T-helper 22 cell (primary cell): ENCODE data around the gene LRRC4.

Source experiments
- DNase-seq: peaks from one replicate; pipeline ENCODE4 v3.0.0-alpha.2; 2020; ENCODE audit warnings: low read depth

LRRC4 gene, protein sequence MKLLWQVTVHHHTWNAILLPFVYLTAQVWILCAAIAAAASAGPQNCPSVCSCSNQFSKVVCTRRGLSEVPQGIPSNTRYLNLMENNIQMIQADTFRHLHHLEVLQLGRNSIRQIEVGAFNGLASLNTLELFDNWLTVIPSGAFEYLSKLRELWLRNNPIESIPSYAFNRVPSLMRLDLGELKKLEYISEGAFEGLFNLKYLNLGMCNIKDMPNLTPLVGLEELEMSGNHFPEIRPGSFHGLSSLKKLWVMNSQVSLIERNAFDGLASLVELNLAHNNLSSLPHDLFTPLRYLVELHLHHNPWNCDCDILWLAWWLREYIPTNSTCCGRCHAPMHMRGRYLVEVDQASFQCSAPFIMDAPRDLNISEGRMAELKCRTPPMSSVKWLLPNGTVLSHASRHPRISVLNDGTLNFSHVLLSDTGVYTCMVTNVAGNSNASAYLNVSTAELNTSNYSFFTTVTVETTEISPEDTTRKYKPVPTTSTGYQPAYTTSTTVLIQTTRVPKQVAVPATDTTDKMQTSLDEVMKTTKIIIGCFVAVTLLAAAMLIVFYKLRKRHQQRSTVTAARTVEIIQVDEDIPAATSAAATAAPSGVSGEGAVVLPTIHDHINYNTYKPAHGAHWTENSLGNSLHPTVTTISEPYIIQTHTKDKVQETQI

DNA sequence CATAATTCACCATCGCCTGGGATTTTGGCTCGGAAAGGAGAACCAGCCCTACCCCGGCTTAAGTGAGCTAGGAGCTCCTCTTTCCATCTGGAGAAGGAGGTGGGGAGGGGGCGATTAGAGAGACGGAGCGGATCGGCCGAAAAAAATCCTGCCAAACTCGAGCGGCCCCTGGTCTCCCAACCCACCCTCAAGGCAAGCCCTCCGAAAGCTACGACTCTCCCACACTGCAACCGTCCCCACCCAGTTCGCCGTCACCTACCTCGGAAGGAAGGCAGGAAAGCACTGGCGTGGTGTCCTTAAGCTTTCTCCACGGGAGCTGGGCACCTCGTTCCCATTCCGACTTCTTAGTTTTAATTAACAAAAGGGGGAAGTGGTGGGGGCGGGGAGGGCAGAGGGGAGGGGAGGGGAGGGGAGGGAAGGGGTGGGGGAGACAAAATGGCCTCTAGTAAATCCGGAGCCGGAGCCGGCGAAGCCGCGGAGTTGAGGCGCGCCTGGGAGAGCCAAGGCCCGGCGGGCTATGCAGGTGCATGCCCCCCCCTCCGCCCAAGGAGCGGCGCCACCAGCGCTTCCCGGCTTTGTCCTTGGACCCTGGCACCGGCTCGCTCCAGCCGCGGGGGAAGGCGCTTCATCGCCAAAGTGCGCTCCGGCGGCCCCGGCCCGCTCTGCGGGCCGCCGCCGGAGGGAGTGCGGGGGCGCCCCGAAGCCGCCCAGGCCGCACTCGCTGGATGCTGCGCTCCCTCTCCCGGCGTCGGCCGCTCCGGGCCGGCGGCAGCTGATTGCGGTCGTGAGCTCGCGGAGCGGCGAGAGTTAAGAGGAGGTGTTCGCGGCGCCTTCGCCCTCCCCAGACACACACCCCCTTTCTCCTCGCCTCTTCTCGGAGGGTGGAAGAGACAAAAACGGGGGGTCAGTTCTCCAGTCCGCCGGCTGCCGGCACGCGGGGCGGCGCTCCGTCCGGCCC lies at the start of gene LRRC4:
Gene LRRC4 (minus strand): TSS at position 784 of the 958 bp plus-strand sequence. CDS start 797 bp downstream, outside the sequence.
- DNase-seq: no peak

DNA sequence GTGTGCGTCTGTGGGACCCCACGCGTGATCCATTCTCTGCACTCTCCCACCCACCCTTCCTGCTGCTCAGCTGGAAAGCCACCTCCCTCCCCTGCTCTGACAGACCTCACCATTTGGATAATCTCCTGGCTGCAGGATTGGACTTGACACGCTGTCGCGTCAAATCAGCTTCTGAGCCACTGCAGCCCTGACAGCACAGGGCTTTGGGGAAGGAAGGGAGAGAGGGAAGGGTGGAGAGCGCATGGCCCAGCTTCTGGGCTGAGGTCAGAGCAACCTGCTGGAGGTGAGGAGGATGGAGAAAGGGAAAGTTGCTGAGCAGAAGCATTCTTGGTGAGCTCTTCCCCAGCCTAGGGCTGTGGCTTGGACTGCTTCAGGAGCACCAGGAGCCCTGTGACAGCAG lies 48.9 kb upstream of the LRRC4 start:
- DNase-seq: no peak

DNA sequence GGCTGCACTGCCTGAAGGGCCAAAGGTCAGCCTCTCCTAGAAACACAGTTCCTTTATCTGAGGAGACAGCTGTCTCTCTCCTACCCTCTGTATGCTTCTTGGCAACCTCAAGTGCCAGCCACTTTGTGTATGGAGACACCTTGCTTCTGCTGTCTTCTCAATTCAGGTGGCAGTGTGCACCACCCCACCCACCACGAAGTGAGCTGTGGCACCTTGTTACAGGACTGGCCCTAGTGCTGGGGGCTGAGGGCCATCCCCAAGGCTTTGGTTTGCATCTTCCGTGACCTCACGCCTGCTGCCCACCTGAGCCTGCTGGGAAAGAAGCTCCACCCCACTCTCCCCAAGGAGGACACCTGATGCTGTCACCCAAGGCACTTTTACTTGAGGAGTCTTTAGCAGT lies 47.1 kb upstream of the LRRC4 start:
- no peak for DNase-seq

DNA sequence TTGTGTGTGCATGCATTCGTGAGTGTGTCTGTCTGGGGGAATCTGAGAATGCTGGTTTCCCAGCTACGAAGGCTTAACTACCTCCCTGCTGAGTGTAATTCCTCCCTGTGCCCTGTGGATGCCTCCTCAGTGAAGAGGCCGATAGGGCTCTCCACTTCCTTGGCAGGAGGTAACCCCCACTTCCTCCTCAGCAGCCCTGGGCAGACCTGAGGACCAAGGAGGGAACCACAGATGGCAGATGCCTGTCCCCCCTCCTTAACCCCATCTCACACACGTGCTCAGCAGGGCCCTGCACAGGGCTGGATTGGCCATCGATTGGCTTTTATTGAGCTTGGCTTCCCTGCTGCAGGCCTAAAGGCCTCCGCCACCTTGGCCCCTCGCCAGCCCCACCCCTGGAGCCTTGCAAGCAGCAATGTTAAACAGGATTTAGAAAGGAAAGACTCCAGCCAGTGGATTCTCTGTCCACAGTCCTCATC lies 45.6 kb upstream of the LRRC4 start:
- DNase-seq: no peak

DNA sequence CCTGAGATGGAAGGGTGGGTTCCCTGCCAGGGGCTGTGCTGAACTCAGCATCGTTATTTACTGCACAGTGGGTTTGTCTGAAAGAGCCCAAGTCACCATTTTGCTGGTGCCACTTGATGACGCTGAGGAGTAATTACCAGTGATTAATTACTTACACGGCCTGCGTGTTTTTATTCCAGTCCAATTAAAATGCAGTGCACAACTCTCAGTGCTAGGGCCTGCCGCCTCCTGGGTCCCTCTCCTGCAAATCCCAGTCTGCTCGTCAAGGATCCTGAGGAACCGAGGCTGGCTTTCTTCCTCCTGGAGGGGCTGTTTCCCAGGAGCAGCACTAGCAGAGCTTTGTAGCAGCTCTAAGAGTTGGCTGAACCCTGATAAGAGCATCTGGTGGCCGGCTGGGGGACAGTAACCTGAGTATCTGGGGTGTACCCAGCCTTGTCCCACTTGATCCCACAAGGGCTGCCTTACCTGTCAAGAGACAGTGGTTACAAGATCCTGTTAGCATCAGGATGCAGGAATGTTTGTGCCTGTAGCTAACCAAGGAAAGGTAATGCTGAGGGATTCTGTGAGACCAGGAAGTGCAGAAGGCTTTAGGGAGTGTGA lies 45.1 kb upstream of the LRRC4 start:
- DNase-seq: no peak

DNA sequence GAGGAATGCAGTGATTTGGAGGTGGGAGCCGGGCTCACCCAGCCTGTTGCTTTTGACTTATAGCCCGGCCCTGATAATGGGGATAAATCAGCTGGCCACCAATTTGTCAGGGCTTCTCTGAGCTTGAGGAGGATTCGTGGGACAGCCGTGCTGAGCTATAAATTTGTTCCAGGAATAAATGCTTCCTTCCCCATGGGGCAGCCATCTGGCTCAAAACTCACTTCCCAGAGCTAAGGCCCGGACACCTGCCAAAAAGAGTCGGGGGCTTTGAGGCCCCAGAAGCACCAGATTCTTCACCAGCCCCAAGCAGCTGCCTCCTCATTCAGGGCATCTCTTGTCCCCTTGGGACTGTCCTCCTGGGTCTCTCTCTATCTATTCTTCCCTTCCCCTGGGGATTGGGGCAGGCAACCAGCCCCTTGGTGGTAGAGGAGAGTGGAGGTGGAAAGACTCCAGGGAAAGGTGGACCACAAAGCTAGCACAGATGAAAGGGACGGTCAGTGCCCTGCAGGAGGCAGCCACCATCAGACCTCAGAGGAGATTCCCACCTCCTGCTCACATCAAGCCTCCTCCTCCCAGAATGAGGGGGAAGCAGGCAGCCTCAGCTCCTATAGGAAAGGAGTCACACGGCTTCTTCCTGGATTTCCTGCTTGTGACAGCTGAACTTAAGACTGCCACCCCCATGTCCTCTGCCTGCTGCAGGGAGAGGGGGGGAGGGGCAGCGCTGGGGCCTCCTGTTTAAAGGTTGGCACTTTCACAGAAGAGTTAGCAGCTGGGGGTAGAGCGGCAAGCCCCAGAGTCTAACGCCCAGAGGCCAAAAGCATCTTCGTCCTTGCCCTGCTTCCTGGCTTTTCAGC lies 44.2 kb upstream of the LRRC4 start:
- DNase-seq: no peak

DNA sequence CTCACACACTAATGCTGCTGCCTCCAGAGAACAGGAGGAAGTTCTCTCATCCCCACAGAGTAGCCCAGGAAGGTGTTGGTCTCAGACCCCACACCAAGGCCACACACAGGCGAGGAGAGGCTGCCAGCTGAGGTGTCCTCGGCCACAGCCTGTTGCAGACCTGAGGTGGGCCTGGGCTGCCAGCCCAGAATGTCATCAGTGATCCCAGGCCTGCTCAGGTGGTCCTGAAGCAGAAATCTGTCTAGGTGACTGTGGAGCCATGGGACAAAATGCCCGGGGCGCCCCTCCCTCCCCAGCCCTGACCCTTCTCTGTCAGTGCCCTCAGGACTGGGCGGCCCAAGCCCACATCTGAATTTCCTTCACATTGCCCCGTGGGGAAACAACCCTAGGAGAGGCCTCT lies 43.5 kb upstream of the LRRC4 start:
- DNase-seq: no peak

DNA sequence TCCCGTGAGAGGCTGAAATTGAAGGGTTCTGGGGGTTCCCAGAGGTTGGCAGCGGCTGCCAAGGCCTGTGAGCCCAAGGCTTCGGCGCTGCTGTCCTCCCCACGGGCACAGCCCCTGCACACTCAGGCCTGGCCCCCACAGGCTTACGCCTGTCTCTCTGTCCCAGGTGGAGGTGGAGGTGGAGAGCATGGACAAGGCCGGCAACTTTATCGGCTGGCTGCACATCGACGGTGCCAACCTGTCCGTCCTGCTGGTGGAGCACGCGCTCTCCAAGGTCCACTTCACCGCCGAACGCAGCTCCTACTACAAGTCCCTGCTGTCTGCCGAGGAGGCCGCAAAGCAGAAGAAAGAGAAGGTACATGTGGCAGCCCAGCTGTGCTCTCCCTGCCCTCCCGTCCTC lies 43.1 kb upstream of the LRRC4 start:
- no peak for DNase-seq

DNA sequence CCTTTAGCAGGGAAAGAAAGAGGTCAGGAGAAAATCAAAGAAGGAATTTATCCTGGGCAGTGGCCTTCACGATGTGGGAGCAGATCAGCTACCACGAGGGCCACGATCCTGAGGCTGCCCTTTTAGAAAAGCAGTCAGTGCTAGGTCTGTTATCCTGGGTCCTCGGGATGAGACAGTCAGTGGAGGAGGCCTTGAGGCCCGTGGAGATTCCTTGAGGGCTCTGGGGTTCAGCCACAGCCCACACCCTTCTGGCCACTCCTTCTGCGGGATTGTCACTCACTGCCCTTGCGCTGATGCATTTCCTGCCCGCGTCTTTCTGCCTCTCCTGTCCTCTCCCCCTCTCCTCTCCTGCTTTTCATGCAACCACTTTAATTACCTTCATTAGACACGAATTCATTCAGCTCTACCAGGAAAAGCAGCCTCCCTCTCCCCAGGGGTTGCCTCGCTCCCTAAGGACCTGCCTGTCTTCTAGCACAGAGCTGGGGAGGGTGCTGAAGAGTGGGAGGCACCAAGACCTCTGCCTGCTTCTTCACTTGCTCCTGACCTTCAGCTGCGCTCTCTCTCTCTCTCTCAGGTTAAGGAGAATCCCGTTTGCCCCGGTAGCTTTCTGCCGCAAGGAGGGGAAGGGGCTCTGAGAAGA lies 42.6 kb upstream of the LRRC4 start:
- no peak for DNase-seq

DNA sequence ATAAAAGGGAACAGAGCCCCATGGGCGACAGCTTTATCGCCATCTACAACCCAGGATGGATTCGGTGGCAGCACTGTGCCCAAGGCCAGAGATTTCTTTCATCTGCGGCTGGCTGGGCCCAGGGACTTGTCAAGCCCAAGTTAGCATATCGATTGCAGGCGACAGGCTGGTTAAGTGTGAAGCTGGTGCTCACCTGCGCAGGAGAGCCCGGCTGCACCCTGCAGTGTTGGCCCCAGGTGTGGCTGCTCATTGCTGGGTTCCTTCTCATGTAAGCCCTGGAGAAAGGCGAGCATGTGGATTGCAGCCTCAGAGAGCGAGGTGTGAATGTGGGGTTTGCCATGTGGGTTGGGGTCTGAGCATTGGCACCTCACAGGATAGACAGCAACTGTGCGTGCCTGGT lies 40.6 kb upstream of the LRRC4 start:
- DNase-seq: no peak

DNA sequence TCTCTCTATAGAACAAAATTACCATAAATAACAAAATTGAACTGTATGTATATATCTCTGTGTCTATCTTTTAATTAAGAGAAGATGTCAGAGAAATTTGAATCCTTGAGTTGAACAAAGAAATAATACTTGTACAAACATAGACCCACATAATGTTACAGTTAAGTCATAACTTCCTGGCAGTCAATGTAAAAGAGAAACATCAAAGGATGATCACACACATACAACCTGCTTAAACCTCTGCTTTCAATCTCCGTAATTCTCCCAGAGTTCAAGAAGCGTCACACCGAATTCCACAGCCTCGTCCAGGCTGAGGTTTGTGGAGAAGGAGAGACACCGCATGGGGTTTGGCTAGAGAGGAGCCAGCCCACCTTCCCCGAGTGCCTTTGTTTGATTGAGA lies 40.1 kb upstream of the LRRC4 start:
- no peak for DNase-seq

DNA sequence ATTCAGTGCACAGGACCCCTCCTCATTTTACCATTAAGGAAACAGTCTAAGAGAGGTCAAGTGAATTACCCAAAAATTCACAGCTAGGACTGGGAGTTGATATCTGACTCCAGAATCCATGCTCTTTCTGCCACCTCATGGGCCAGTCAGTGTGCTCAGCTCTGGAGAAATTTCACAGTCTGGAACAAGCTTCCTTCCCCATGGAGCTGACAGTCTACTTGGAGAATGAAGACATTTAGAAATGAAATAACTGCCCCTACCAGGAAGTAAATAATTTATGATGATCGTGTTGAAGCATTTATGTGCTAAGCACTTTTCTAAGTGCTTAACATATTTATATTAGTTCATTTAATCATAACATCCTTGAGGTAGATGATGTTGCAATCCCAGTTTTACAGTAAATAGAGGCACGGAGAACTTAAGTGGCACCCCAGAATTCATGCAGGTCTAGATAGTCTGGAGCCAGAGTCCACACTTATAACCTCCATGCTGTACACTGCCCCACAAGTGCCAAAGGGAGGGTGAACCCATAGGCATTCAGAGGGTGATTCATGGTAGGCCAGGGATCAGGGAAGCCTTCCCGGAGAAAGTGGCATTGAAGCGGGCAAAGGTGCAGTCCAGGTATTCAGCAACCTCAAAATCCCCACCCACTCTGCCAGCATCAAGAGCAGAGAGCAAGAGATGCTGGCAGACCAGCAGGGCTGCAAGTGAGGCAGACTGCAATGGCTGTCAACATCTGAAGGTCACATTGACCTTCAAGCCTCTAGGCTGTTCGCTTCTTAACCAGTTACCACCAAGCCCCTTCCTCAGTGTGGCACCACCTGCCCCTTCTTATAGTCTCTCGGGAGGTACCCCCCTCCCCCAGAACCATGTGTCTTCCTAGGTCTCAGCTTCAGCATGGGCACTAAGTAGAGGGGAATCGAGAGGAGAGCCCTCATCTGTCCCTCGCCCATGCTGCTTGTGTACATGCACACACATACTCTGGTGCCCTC lies 38.4 kb upstream of the LRRC4 start:
- DNase-seq: no peak

DNA sequence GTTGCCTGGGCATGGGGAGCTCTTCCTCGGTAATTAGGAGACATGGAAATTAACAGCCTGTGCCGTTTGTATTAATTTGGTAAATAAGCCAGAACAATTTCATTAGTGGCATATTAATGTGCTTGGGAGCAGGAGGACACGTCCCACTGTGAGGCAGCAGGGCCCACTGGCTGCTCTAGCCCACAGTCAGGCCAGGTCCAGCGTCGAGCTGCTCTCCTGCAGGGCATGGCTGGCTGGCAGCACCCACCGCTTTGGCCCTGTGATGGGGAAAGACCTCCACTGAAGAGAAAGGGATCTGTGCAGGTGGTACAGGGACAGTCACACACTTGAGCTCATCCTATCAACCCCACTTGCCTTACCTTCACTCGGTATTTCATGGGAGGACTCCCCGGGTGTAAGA lies 37.5 kb upstream of the LRRC4 start:
- no peak for DNase-seq

DNA sequence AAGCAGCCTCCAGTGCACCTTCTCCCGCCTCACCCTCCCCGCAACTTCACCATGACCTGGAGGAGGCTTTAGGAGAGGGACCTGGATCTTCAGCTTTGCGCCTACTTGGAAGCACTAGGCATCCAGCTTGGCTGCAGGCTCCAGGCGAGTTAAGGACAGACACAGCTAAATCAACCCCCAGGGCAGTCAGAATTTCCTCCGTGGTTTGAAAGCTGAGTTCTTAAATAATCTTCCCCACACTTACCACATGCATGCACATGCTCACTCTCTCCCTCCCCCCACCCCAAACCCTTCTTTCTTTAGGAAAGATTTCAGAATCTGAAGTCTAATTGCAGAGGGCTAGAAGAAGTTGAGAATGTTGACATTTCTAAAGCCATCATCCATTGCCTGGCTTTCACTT lies 36.7 kb upstream of the LRRC4 start:
- no peak for DNase-seq

DNA sequence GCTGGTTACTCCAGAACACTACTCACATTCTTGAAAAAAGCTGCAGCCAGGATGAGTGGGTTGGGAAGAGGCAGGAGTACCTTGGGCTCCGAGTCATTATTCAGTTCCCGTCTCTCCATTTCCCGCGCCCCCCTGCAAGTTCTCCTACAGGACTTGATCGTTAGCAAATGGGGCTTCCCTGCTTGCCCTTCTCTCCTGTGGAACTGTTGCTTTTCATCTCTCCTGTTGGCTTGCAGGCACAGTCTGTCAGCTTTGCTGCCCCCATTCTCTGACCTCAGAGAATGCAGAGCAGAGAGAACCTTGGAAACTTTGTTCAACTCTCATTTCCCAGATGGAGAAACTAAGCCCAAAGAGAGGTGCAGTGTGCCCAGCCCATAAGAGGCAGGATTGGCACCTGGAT lies 35.6 kb upstream of the LRRC4 start:
- DNase-seq: no peak

DNA sequence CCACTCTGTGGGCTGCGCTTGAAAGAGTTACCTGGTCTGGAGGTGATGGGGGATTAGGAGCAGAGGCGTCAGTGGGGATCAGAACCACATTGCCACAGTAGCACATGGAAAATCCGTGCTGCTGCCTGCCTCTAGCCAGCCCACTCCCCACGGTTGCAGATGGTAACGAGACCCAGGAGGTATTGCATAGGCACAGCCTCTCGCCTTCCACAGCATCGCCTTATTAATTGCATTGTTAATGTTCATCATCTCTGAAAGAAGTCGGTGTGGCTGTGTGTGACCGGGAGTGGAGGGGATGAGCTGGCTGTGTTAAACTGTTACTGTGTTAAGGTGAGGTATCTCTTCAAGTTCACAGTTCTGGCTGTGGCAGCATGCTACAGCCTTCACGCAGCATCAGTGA lies 35.2 kb upstream of the LRRC4 start:
- no peak for DNase-seq

DNA sequence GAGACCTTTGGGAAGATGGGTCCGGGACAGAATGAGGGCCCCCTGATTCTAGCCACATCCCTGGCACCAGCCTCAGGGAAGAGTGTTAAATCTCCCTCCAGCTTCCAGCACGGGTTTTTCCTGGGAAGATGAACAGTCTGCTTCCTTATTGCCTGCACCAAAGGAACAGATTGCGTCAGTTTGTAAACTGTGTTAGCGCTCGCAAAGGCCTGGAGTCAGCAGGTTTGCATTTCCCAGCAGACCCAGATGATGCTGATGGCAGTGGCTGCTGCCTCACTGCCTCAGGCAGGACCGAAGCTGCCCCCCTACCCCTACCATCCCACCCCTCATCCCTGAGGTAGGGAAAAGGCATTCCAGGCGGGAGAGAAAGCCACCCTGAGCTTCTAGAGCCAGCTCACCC lies 34.6 kb upstream of the LRRC4 start:
- no peak for DNase-seq

DNA sequence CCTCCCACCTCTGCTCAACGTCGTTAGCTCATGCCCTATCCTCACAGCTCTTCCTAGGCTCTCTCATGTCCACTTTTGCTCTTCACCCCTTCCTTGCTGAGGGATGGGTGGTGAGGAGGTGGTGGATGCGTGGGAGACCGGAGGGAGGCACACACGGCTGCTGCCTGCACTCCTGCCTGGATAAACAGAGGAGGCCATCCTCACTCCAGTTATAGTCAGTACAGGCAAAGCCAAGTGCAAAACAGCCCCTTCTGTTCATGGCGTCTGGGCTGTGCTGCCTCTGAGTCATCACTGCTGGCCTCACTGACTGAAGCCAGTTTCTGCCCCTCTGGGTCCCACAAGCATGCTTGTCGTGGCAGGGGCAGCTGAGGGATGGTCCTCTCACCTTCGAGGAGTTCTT lies 31.9 kb upstream of the LRRC4 start:
- DNase-seq: no peak

DNA sequence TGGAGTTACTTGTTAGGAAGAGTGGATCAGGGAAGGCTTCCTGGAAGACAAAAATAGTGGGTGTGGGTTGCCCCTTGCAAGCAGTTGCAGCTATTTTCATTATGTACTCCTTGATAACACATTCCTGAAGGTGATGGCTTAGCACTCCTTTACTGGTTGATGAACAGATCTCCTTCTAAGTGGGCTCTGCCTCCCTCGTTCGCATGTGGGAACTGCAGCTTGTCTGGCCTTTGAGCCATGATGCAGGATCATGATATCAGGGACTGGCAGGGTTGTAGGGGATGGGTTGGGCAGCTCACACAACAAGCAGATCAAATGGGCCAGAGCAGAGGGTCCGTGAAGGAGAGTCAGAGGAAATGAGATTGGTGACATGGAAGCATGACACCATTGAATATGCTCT lies 28.8 kb upstream of the LRRC4 start:
- no peak for DNase-seq
